GM19193 (cell line): Measurements from ENCODE around the gene ZBTB49.

Experiments used
- POLR2A ChIP-seq: IDR thresholded peaks from 4 replicates; pipeline ENCODE4 v1.6.1; 2011; ENCODE audit not compliant: insufficient read depth, insufficient read length; ENCODE audit errors: extremely low read depth

Gene ZBTB49

GRCh38 chr4:4328840-4329239 lies 38.8 kb downstream of the ZBTB49 start:
- TF ChIP-seq POLR2A, result no peak

GRCh38 chr4:4329496-4329895 lies 39.4 kb downstream of the ZBTB49 start:
- TF ChIP-seq POLR2A, result no peak

- TF ChIP-seq POLR2A, result no peak
These were observed 40.7 kb downstream of the ZBTB49 start for GRCh38 chr4:4330794-4331193.

GRCh38 chr4:4332529-4332928 lies 42.5 kb downstream of the ZBTB49 start:
- TF ChIP-seq POLR2A, result no peak

- no peak for TF ChIP-seq POLR2A
These were observed 43.2 kb downstream of the ZBTB49 start for GRCh38 chr4:4333265-4333706.

- no peak for TF ChIP-seq POLR2A
These were observed 44.9 kb downstream of the ZBTB49 start for GRCh38 chr4:4334798-4335520.

- TF ChIP-seq POLR2A, result no peak
These were observed 48.4 kb downstream of the ZBTB49 start for GRCh38 chr4:4338210-4339001.

GRCh38 chr4:4339504-4340085 lies 49.5 kb downstream of the ZBTB49 start:
- TF ChIP-seq POLR2A, result no peak

GRCh38 chr4:4341861-4342650 lies 52.0 kb downstream of the ZBTB49 start:
- TF ChIP-seq POLR2A, result no peak

GRCh38 chr4:4343038-4343437 lies 53.0 kb downstream of the ZBTB49 start:
- no peak for TF ChIP-seq POLR2A

GRCh38 chr4:4344915-4345527 lies 55.0 kb downstream of the ZBTB49 start:
- TF ChIP-seq POLR2A, result no peak

GRCh38 chr4:4347585-4347984 lies 57.5 kb downstream of the ZBTB49 start:
- no peak for TF ChIP-seq POLR2A

- no peak for TF ChIP-seq POLR2A
These were observed 59.8 kb downstream of the ZBTB49 start for GRCh38 chr4:4349867-4350266.

- TF ChIP-seq POLR2A, result no peak
These were observed 60.9 kb downstream of the ZBTB49 start for GRCh38 chr4:4350909-4351308.
